Stimulated activated CD4-positive, alpha-beta T cell treated with anti-CD3 and anti-CD28 coated beads, Interleukin-2, amount 100 ng/mL, for 4 hours (primary cell): ENCODE data around the gene WDR5B.
"Not testable (repeated sequence)": the region's sequence is repeated elsewhere in the genome, so short reads cannot be mapped to it uniquely, and the experiment has no call there.

ENCODE experiments used
- DNase-seq: peaks from one replicate; pipeline ENCODE4 v3.0.0-alpha.2; 2020; ENCODE audit warnings: low read depth

Gene WDR5B

DNA sequence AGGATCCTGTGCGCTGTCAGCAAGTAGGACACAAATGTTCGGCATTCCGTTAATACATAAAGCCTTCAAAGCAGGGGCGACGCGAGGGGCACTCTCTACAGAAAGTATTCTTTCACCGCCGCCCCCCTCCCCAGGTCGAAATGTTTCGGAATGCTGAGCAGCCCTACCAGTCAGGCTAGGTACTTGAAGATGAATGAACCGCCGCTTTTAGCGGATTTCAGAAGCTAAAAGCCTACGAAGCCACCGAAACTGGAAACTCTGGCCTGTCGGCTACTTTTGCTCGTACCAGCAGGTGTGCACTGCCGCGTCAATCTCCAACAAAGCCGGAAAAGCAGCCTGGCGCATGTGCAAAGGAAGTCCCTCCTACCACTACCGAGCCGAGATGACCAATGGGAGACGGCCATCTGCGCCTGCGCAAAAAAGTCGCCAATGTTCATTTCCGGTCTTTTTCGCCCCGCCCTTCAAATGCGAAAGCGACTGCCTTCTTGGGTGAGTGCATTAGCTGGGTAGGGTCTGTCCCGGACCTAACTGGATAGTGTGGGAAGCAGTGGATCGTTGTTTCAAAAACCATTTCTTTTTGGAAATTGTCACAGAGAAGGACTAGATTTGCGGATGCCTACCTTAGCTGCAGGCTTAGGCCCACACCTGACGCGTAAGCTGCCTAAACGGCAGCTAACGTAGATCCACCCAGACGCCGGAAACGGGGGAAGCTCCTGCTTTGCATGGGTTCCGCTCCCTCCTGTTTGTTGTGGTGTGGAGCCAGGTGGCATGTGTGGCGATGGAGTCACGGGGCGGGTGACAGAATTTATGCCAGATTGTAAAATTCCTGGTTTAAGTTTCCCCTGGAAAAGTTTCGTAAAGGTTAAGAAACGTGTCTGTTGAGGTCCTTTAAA is at the start of gene WDR5B:
Gene WDR5B (minus strand): TSS at position 301 of the 893 bp plus-strand sequence. CDS start 534 bp downstream, outside the sequence.
- peak; percentile 96 for DNase-seq

DNA sequence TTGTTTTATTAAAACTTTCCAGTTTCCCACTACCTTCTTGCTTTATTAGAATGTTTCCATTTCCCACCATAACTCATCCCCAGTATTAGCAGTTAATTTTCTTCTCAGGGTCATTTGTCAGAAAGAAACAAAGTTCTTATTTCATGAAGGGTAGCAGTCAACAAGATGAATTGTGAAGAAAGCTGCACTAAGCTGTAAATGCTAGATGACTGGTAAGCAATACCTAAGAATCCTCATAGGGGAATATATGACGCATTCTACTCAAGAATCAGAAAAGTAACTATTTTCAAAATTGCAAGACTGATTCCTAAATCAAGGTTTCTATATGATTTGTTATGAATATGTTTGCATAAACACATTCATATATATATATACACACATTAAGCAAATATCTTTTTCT is 48.8 kb upstream of the WDR5B start:
- no peak for DNase-seq

DNA sequence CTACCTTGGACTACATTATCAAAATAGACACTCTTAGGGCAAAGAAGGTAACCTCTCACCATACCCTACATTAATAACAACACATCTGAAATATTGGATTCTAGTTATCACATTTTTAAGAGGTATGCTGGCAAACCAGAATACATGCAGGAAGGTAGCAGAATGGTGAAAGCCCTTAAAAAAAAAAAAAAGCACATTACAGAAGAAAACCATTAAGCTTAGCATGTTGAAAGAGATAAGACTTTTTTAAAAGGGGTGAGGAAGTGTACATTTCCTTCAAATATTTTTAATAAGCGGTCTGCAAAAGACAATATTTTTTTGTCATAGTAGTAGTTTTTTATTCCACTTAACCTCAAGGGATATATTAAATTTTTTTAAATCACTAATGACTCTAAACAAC is 46.5 kb upstream of the WDR5B start:
- DNase-seq: no peak

DNA sequence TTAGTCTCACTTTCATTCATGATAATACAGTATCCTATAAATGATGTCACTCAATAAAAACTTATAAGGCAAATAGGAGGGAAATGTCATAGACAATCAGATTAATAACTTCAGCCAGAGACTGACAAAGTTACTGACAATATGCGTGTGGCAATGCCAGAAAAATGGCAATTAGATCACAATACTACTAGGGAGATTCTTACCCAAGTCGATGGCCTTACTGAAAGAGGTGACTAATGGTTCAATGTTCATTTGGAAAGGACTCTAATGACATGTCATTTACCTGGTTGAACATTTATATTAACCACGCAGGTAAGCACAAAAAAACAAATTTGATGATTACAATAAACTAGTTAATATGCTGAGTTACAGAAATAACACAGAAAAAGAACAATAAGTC is 45.9 kb upstream of the WDR5B start:
- DNase-seq: no peak

DNA sequence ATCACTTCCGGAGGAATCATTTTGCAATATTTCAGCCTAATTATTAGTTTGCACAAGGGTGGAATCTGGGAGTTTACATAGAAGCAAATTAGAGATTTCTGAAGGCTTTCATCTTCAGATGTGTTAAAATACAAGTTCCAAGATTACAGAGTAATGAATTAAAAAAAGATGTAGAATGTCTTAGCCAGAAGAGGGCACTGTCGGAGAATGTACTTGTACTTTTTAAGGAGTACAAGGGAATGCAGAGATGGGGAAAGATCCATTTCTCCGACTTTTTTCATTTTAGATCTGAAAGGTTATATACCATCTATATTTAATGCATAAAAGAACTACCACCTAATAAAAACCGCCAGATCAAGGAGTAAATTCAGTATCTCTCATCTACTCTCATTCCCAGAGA is 43.1 kb upstream of the WDR5B start:
- no peak for DNase-seq

DNA sequence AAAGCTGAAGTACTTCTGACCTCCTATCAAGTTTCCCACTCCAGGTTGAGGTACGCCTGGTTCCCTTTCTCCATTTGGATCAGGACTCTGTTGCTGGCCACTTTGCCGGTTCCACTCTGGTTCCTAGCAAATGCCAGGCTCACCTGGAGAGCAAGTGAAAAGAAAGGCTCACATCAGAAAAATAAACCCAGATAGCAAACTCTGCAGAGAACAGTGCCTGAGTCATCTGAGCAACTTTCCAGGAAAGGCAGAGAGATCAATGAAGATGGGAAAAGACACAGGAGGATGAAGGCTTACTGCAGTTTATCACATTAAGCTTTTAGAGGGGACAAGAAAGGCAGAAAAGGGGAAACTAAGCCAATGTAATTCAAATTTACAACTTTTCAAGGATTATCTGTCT is 41.8 kb upstream of the WDR5B start:
- DNase-seq: no peak

DNA sequence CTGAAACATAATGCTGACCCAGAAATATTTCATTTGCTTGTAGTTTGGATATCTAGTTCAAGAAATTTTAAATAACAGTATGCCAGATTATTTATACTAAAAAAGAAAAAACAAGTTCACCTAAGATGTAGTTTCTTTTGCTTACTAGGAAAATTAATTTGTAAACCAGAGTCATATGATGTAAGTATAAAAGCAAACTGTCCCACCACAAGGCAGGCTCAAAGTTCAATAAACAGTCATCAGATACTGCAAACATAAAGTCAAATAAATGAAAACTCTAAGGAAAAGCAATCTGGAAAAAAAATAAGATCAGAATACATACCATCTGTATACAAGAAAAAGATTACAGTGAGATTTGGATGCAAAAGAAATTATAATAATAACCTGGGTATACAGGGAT is 40.2 kb upstream of the WDR5B start:
- DNase-seq: no peak

DNA sequence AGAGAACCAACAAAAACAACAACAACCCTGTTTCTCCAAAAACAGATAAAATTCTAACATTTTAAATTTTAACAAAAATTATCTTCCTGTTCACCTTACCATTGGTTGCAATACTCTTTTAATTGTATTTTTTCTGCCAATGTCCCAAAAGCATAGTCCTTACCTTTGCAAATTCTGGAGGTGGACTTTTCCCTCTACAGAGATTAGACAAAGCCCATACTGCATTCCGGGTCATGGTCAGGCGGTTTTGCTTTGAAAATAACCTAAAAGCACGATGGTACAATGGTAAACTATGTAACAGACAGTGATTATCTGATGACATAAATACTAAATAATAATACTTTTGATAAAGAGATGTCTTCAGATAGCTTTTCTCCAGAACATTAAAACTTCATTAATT is 35.5 kb upstream of the WDR5B start:
- no peak for DNase-seq

DNA sequence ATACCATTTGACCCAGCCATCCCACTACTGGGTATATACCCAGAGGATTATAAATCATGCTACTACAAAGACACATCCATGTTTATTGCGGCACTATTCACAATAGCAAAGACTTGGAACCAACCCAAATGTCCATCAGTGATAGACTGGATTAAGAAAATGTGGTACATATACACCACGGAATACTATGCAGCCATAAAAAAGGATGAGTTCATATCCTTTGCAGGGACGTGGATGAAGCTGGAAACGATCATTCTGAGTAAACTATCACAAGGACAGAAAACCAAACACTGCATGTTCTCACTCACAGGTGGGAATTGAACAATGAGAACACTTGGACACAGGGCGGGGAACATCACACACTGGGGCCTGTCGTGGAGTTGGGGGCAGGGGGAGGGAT is 32.4 kb upstream of the WDR5B start:
- not testable (repeated sequence) for DNase-seq

DNA sequence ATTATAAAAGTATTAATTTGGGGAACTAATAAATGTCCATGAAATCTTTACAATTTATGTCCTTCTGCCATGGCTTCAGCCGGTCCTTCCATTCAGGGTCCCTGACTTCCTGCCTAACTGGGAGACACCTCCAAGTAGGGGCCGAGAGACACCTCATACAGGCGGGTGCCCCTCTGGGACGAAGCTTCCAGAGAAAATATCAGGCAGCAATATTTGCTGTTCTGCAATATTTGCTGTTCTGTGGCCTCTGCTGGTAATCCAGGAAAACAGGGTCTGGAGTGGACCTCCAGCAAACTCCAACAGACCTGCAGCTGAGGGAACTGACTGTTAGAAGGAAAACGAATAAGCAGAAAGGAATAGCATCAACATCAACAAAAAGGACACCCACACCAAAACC is 28.6 kb upstream of the WDR5B start:
- DNase-seq: not testable (repeated sequence)

DNA sequence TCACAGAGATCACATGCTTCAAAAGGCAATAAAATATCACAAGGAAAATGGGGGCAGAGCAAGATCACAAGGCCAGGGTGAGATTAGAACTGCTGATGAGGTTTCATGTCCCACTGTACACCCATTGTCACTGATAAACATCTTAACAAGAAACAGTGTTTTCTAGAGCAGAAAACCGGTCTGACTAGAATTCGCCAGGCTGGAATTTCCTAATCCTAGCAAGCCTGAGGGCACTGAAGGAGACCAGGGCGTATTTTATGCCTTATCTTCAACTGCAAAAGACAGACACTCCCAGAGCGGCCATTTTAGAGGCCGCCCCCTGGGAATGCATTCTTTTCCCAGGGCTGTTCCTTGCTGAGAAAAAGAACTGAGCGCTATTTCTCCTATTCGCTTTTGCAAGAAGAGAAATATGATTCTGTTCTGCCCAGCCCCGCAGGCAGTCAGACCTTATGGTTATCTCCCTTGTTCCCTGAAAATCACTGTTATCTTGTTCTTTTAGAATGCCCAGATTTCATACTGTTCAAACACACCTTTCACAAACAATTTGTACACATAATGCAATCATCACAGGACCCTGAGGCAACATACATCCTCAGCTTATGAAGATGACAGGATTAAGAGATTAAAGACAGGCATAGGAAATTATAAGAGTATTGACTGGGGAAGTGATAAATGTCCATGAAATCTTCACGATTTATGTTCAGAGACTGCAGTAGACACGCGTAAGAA is 28.1 kb upstream of the WDR5B start:
- not testable (repeated sequence) for DNase-seq

DNA sequence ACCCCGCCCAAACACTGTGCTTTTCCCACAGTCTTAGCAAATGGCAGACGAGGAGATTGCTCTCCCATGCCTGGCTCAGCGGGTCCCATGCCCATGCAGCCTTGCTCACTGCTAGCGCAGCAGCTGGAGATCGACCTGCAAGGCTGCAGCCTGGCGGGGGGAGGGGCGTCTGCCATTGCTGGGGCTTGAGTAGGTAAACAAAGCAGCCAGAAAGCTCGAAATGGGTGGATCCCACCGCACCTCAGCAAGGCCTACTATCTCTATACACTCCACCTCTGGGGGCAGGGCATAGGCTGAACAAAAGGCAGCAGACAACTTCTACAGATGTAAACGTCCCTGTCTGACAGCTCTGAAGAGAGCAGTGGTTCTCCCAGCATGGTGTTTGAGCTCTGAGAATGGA is 27.2 kb upstream of the WDR5B start:
- no peak for DNase-seq

DNA sequence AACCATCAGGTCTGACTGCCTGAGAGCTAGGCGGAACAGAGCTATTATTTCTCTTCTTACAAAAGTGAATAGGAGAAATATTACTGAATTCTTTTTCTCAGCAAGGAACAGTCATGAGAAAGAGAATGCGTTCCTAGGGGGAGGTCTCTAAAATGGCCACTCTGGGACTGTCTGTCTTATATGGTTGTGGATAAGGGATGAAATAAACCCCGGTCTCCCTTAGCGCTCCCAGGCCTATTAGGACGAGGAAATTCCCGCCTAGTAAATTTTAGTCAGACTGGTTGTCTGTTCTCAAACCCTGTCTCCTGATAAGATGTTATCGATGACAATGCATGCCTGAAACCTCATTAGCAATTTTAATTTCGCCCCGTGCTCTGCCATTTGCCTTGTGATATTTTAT is 20.1 kb upstream of the WDR5B start:
- DNase-seq: no peak

DNA sequence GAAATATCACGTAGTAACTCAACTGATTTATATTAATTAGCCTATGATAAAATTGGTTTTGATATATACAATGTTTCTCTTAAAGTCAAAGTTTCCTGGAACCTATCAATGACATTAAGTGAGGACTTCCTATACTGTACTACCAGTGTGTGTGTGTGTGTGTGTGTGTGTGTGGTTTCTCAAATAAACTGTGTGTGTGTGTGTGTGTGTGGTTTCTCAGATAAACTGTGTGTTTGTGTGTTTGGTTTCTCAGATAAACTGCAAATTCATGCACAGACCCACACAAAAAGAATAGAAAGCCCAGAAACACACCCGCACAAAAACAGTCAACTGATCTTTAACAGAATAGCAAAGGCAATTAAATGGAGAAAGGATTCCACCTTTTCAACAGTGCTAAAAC is 14.5 kb upstream of the WDR5B start:
- DNase-seq: no peak

DNA sequence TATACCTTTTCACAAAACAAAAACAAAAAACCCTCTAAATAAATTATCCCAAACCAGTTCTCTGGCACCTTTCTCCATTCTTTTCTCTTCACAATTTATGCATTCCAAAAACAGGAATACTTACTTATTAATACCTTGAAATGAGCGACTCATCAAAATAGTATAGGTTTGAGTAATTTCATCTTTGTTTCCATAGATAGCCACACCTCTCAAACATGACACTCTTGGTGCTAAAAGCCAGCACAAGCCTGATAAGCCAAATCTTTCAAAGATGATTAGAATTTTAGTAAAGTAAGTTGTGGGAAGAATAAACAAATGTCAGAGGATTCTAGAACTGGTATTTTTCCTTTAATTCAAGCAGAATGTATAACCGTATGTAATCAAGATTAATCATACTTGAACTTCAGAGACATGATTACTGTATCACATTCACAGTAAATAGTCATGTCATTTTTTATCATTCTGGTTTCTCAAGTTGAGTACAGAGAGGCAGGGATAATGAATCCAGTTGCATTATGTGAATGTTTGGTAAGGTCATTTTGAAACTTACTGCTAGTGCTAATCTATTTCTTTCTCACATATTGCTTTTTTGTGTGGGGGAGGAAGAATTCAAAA is 12.1 kb upstream of the WDR5B start:
- DNase-seq: no peak

DNA sequence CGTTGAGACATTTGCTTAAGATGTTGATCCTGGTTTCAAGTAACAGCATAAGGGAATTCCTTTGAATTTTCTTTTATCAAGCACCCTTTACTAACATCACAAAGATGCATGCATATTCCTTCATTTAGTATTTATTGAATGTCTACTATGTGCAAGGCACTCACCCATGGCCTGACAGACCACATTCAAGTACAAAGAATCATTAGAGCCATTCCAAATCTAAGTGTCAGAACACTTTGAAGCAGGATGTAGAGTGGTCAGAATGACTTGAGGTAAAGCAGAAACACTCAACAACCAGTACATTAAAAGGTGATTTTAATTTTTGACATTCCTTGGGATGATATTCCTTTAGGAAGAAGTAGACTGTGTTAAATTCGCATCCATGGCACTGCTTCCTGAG is 6.0 kb upstream of the WDR5B start:
- no peak for DNase-seq

DNA sequence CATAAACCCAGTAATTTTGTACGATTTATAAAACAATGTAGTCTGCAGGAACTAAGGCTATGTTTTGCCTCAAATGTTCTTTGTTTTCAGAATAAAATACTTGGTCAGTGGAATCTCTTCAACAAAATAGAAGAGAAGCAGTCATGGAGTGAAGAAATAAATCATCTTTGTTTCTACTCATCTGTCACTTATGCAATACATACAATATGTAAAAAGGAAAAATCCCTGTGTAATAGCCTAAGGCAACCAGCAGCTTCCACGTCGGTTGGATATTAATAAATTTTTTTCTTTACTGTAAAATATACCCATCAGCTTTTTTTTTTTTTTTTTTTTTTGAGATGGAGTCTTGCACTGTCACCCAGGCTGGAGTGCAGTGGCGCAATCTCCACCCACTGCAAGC is 5.2 kb upstream of the WDR5B start:
- no peak for DNase-seq

DNA sequence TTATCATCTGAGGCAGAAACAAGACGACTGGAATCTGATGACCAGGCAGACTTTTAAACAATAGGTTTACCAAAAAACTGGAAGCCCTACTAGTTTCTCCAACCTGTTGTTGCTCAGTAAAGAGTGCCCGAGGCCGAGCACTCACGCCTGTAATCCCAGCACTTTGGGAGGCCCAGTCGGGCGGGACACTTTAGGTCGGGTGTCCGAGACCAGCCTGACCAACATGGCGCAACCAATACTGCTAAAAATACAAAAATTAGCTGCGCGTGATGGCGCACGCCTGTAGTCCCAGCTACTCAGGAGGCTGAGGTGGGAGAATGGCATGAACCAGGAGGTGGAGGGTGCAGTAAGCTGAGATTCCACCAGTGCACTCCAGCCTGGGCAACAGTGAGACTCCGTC is 1.1 kb upstream of the WDR5B start:
- DNase-seq: no peak

DNA sequence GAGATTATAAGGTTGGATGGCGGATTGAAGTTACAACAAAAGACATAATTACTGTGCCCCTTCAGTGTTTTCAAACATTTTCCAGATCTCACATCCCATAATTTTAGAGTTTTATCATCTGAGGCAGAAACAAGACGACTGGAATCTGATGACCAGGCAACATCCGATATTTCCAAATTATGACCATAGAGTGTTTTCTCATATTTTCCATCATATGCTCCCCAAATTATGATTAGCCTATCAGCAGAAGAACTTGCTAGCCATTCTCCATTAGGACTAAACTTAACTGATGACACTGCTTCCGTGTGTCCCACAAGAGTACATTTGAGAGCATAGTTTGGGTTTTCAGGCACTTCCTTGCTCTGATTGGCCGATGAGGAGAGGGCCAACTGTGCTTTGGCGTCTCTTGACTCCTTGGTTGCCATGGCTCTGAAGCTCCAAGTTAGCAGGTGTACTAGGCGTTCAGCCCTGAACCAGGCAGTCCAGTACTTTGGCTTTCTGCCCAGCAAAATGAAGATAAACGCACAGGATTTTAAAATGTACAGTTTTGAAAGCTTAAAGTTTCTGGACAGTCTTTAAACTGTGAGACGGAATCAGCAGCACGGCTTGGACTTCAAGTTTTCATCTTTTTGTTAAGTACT is 638 bp downstream of the WDR5B start:
- DNase-seq: peak; percentile 9

DNA sequence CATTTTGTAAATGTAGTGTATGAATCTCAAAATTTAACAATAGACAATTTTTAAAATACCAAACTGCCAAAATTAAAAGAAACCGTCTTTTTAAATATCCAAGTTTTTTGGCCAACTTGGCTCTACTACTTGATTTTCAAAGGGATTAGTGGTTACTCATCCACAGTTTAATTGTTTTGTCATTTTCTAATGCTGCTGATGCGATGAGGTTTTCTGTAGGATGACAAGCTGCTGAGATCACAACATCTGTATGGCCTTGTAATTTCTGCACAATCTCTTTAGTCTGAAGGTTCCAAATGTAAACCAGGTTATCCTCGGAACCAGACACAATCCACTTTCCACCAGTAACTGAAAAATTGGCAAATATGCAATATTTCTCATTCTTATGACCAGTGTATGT is 1.5 kb downstream of the WDR5B start:
- no peak for DNase-seq

DNA sequence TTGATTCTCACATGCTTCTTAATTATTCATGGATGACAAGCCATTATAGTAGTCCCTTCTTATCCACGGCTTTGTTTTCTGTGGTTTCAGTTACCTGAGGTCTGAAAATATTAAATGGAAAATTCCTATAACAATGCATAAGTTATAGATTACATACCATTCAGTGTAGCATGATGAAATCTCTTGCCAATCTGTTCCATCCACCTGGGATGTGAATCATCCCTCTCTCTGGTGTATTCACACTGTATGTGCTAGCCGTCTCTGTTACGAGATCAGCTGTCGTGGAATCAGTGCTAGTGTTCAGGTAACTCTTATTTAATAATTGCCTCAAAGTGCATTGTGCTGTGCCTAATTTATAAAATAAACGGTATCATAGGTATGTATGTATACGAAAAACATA is 5.2 kb downstream of the WDR5B start:
- no peak for DNase-seq

DNA sequence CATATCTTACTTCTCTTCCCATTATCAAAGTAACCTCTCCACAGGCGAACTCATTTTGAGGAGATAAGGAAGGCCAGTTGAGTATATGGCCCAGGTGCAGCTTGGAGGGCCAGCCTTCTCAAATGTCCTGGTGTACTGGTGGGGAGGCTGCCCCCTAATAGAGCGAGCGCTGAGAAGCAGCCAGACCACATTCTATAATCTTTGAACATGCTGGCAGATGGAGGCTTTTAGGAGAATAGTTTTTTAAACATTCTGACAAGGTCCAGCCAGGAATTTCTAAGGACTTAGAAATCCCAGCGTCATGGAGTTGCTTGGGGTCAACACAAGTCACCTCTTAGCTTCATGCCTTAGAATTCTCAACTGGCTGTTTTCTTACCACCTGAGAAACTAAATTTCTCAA is 5.8 kb downstream of the WDR5B start:
- no peak for DNase-seq

DNA sequence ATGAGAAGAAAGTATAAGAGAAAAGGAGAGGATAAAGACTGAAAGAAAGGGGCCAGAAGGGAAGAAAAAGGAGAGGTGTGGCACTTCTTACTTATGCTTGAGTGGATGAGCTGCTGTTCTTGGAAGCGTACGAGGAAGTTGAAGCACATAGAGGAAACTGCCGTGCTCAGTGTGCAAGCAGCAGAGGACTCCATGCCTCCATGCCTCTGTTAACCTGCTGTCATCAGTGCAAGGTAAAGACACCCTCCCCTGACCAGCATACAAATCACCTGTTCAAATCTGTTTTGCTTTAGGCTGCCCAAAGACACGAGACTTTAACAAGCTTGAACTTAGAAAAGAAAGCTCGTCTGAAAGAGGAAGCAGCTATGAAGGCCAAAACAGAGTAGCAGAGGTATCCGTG is 6.4 kb downstream of the WDR5B start:
- DNase-seq: no peak
